ENCODE data around the gene IL36RN. TPM values are rescaled to one million over a fixed set of nuclear protein-coding genes. Genes with fewer than 3 reads are reported as not detected.

The IL36RN gene
- total RNA-seq, 4 donors from 2014 or later, result not detected

DNA sequence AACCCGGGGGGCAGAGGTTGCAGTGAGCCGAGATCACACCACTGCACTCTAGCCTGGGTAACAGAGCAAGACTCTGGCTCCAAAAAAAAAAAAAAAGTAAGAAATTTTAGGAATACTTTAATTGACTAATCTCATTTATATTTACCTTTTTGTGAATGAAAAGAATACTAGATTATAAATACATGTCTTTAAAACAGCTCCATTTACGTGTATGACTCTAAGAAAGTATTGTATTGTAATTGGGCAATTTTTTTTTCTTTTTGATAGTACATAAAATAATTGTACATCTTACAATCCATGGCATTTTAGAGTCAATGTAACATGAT, 45.7 kb upstream of the IL36RN start:
- TF ChIP-seq, protein P1, sequence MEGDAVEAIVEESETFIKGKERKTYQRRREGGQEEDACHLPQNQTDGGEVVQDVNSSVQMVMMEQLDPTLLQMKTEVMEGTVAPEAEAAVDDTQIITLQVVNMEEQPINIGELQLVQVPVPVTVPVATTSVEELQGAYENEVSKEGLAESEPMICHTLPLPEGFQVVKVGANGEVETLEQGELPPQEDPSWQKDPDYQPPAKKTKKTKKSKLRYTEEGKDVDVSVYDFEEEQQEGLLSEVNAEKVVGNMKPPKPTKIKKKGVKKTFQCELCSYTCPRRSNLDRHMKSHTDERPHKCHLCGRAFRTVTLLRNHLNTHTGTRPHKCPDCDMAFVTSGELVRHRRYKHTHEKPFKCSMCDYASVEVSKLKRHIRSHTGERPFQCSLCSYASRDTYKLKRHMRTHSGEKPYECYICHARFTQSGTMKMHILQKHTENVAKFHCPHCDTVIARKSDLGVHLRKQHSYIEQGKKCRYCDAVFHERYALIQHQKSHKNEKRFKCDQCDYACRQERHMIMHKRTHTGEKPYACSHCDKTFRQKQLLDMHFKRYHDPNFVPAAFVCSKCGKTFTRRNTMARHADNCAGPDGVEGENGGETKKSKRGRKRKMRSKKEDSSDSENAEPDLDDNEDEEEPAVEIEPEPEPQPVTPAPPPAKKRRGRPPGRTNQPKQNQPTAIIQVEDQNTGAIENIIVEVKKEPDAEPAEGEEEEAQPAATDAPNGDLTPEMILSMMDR (IDR thresholded peaks at IDR 0.05), result no peak
- no peak for TF ChIP-seq POLR2A (IDR thresholded peaks at IDR 0.05)
- no peaks in the 10 kb centered on the region for H3K36me3 ChIP-seq

DNA sequence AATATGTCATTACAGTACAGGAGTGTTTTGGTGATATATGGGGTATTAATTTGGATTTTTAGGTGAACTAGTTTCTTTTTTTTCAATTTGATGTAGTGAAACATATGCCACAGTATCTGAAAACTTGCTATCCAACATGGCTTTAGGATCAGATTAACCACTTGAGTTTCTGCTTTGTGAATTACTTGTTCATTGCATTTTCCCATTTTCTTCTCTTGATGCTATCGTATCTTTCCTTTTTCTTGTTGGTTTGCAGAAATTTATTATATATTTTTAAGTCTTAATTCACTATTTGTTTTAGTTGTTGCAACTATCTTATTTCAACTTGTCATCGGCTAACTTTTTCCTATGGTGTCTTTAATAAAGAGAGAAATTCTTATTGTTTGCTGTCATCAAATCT, 44.9 kb upstream of the IL36RN start:
- H3K4me1 ChIP-seq, result no peaks in the 10 kb centered on the region
- H3K9me3 ChIP-seq, result no peaks in the 10 kb centered on the region
- no peak overlapping the region for H3K4me3 ChIP-seq
- H3K27ac ChIP-seq, result no peak overlapping the region
- TF ChIP-seq POLR2A (IDR thresholded peaks at IDR 0.05), result no peak
- TF ChIP-seq, protein P1 (IDR thresholded peaks at IDR 0.05), result no peak
- H3K36me3 ChIP-seq, result no peaks in the 10 kb centered on the region
- no peaks in the 10 kb centered on the region for H3K27me3 ChIP-seq
- DNase-seq, result no peak

More for the DNA sequence above, 45.7 kb upstream of the IL36RN start:
- Histone ChIP-seq H3K27me3 (no peaks in the 10 kb centered on the region), H3K4me3 (no peak overlapping the region), H3K9me3 (no peaks in the 10 kb centered on the region), H3K27ac (no peak overlapping the region), H3K4me1 (no peaks in the 10 kb centered on the region)
- DNase-seq, result no peak

- Histone ChIP-seq H3K4me3 (no peak overlapping the region), H3K27ac (no peak overlapping the region), H3K9me3 (no peaks in the 10 kb centered on the region), H3K4me1 (no peaks in the 10 kb centered on the region), H3K36me3 (no peaks in the 10 kb centered on the region), H3K27me3 (no peaks in the 10 kb centered on the region)
- TF ChIP-seq, protein P1 (IDR thresholded peaks at IDR 0.05), result no peak
- no peak for TF ChIP-seq POLR2A (IDR thresholded peaks at IDR 0.05)
- no peak for DNase-seq
Observed at GRCh38 chr2:113015042-113015441, 44.0 kb upstream of the IL36RN start.

DNA sequence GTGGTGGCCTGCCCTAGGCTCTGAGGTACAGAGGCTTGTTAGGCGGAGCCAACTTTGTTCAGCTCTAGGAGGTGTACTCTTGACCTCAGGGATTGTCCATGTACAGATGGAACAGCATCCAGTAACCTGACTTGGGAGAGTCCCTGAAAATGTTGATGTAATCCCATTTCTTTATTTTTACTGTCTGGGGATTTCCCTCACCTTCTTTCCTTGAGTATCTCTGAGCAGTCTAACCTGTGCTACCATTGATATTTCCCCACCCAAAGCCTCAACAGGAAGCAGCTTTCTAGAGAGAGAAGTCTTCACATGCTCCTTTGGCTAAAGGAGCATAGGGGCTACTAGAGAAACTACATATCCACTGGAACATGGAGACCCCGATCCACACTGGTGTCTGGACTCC, 43.3 kb upstream of the IL36RN start:
- Histone ChIP-seq H3K27ac (no peak overlapping the region), H3K4me3 (no peak overlapping the region), H3K36me3 (no peaks in the 10 kb centered on the region), H3K4me1 (no peaks in the 10 kb centered on the region), H3K27me3 (no peaks in the 10 kb centered on the region), H3K9me3 (no peaks in the 10 kb centered on the region)
- no peak for DNase-seq
- TF ChIP-seq POLR2A (IDR thresholded peaks at IDR 0.05), result no peak
- TF ChIP-seq, protein P1 (IDR thresholded peaks at IDR 0.05), result no peak

- TF ChIP-seq, protein P1 (IDR thresholded peaks at IDR 0.05), result no peak
- TF ChIP-seq POLR2A (IDR thresholded peaks at IDR 0.05), result no peak
- no peaks in the 10 kb centered on the region for H3K9me3 ChIP-seq
- H3K27me3 ChIP-seq, result no peaks in the 10 kb centered on the region
- no peaks in the 10 kb centered on the region for H3K4me1 ChIP-seq
- no peak overlapping the region for H3K27ac ChIP-seq
- no peak for DNase-seq
- H3K36me3 ChIP-seq, result no peaks in the 10 kb centered on the region
- H3K4me3 ChIP-seq, result no peak overlapping the region
Observed at GRCh38 chr2:113018509-113018908, 40.5 kb upstream of the IL36RN start.

GRCh38 chr2:113021312-113021711, 37.7 kb upstream of the IL36RN start:
- no peaks in the 10 kb centered on the region for H3K9me3 ChIP-seq
- no peaks in the 10 kb centered on the region for H3K27me3 ChIP-seq
- H3K27ac ChIP-seq, result no peak overlapping the region
- no peak overlapping the region for H3K4me3 ChIP-seq
- DNase-seq, result no peak
- no peaks in the 10 kb centered on the region for H3K36me3 ChIP-seq
- no peaks in the 10 kb centered on the region for H3K4me1 ChIP-seq
- TF ChIP-seq POLR2A (IDR thresholded peaks at IDR 0.05), result no peak
- TF ChIP-seq, protein P1 (IDR thresholded peaks at IDR 0.05), result no peak
